Spleen (tissue), 11 donors: Measurements from ENCODE around the gene ADAMTSL1. TPM values are rescaled to one million over a fixed set of nuclear protein-coding genes. Genes with fewer than 3 reads are reported as not detected.

Experiments used
- DNase-seq: peaks from one replicate; pipeline ENCODE4 v3.0.0-alpha.2; 2020
- H3K27ac ChIP-seq, 8 donors: fragments of 200-600 bp; sonication (generic) in 7 of 8; 1 replicate in 4 of 8; 2 replicates in 4 of 8; pipeline versions ENCODE4 v1.5.0 to v1.8.0; 2016 to 2021; ENCODE audit warnings: inconsistent platforms in 4 of 8, mild to moderate bottlenecking in 4 of 8, moderate library complexity in 1 of 8
- H3K27me3 ChIP-seq, 7 donors: fragments of 200-600 bp; sonication (generic) in 6 of 7; replicated peaks in 1 of 7; 1 replicate in 4 of 7; 2 replicates in 3 of 7; pipeline versions ENCODE4 v1.5.0 to v1.8.0; 2016 to 2021; ENCODE audit warnings: inconsistent platforms in 3 of 7, mild to moderate bottlenecking in 1 of 7
- H3K36me3 ChIP-seq, 6 donors: fragments of 200-600 bp; sonication (generic) in 5 of 6; 1 replicate in 4 of 6; 2 replicates in 2 of 6; pipeline versions ENCODE4 v1.5.0 to v1.8.0; 2016 to 2021; ENCODE audit warnings: inconsistent platforms in 2 of 6
- H3K4me1 ChIP-seq, 6 donors: fragments of 200-600 bp; sonication (generic) in 5 of 6; 1 replicate in 3 of 6; 2 replicates in 3 of 6; pipeline versions ENCODE4 v1.5.0 to v1.8.0; 2016 to 2021; ENCODE audit warnings: inconsistent platforms in 3 of 6
- H3K4me3 ChIP-seq, 8 donors: fragments of 200-600 bp; sonication (generic) in 7 of 8; 1 replicate in 4 of 8; 2 replicates in 4 of 8; pipeline versions ENCODE4 v1.5.0 to v1.8.0; 2016 to 2021; ENCODE audit warnings: inconsistent platforms in 4 of 8, mild to moderate bottlenecking in 4 of 8, moderate library complexity in 2 of 8
- H3K9me3 ChIP-seq, 8 donors: fragments of 200-600 bp; sonication (generic) in 7 of 8; 1 replicate in 4 of 8; 2 replicates in 4 of 8; pipeline versions ENCODE4 v1.5.0 to v1.8.0; 2016 to 2021; ENCODE audit warnings: inconsistent platforms in 4 of 8
- CTCF ChIP-seq, 11 experiments: fragments of 200-600 bp in 7 of 11; fragments of 450-650 bp in 4 of 11; sonication (generic) in 4 of 11; IDR thresholded peaks in 8 of 11; conservative IDR thresholded peaks in 3 of 11; 1 replicate in 7 of 11; 2 replicates in 4 of 11; pipeline versions ENCODE4 v1.4.0 to v1.8.0; 2016 to 2021; ENCODE audit warnings: antibody characterized with exemption in 11 of 11, inconsistent platforms in 4 of 11, mild to moderate bottlenecking in 1 of 11
- POLR2A ChIP-seq, 3 donors: fragments of 450-650 bp; IDR thresholded peaks; one replicate each; pipeline ENCODE4 v1.5.1; 2017; ENCODE audit warnings: antibody characterized with exemption in 3 of 3, mild to moderate bottlenecking in 1 of 3
- POLR2AphosphoS5 ChIP-seq, 3 donors: sonication (generic); formaldehyde crosslinking; IDR thresholded peaks; one replicate each; pipeline ENCODE4 v1.5.1; 2017; ENCODE audit warnings: antibody characterized with exemption in 3 of 3
- WGBS, 5 donors: extraction: QIAGEN DNeasy Blood & Tissue Kit in 3 of 5; methylation state at CpG; one replicate each; pipeline versions ENCODE4 v1.1.5 to v1.1.7; 2013 to 2018; 5-methylcytosine and 5-hydroxymethylcytosine counted together
- intact Hi-C: fragments of 100-400 bp; cut with DNase I; formaldehyde crosslinking; loops from one replicate; pipeline ENCODE4 v1.15.0; 2023; ENCODE audit warnings: low total_unique reads
- polyA plus RNA-seq, 3 donors: library from polyadenylated mRNA; stranded (reverse); fragments of 200-250 nt; gene quantifications; one replicate each; pipeline ENCODE4 v1.2.1, GENCODE V29; 2013
- total RNA-seq, 7 donors: library from RNA; depleted of rRNA in 3 of 7; stranded (reverse); fragments of >200 nt in 3 of 7; fragmentation: NEBNext Ultra II Directional in 4 of 7; extraction: Animal tissue kit (Norgen Biotek cat#: 25700) in 4 of 7; gene quantifications; one replicate each; pipeline versions ENCODE4 v1.1.0 to v1.2.1, GENCODE V29; 2016 to 2021
- donor health status: healthy with polysubstance abuse.
- donor health status: DM: no; HTN: no; CAD: no; lungs with moderate emphysema.
- donor health status: DM: no; HTN: no; CAD: no.
- donor health status: Bipolar disorder and iron deficiency.
- donor health status: healthy.
- donor health status: DM: no; HTN: no; CAD: no.
- donor health status: DM: yes; HTN: yes; CAD: no.

Gene ADAMTSL1
- total and polyA plus RNA-seq, 10 donors = 0.35 to 5.3 (median 2.2) TPM

- WGBS, 5 donors = 83 to 90% (median 87%) methylated on average over 5 of the region's 5 CpGs
- intact Hi-C loops = no loop called here
- H3K4me3 ChIP-seq = no peak overlapping the region
- no peak for TF ChIP-seq CTCF (IDR thresholded peaks at IDR 0.05 in 8 of 11, conservative IDR thresholded peaks at IDR 0.05 in 3 of 11)
- no peak for TF ChIP-seq POLR2AphosphoS5 (IDR thresholded peaks at IDR 0.05)
- TF ChIP-seq POLR2A (IDR thresholded peaks at IDR 0.05) = no peak
- no peaks in the 10 kb centered on the region for H3K27me3 ChIP-seq
- DNase-seq = no peak
- no peak overlapping the region for H3K27ac ChIP-seq
- H3K4me1 ChIP-seq = no peaks in the 10 kb centered on the region
- no peaks in the 10 kb centered on the region for H3K36me3 ChIP-seq
- no peaks in the 10 kb centered on the region for H3K9me3 ChIP-seq
Observed at GRCh38 chr9:18822850-18823249, 348.9 kb downstream of the ADAMTSL1 start.

DNA sequence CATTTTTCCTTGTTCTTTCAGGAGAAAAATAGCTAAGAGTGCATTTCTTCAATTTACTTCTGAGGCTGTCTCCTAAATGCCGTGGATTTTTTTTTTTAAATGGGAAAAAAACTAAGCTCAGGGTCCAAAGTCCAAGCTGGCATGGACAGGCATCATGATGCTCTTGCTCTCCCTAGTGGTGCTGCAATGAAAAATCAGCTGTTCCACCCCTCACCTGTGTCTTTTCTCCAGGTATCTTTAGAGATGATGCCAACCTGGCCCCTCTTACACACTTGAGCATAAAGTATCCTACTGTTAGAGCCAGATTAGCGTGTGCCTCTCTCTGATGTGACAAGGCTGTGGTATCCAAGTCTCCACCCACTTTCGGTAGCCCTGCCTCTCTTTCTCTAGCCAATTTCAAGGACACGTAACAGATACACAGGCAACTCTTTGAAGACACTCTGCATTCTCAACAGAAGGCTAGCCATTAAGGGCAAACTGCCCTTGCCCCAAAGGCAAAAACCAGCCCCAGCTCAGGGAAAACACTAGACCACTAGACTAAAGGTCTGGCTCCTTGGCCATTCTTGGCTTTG, 350.2 kb downstream of the ADAMTSL1 start:
- DNase-seq = no peak

GRCh38 chr9:18825656-18826170, 351.8 kb downstream of the ADAMTSL1 start:
- Histone ChIP-seq H3K27me3 (no peaks in the 10 kb centered on the region), H3K27ac (no peak overlapping the region), H3K4me1 (no peaks in the 10 kb centered on the region), H3K9me3 (no peaks in the 10 kb centered on the region), H3K4me3 (no peak overlapping the region), H3K36me3 (no peaks in the 10 kb centered on the region)
- TF ChIP-seq CTCF (IDR thresholded peaks at IDR 0.05 in 8 of 11, conservative IDR thresholded peaks at IDR 0.05 in 3 of 11) (no peak), POLR2AphosphoS5 (IDR thresholded peaks at IDR 0.05) (no peak), POLR2A (IDR thresholded peaks at IDR 0.05) (no peak)
- intact Hi-C loops = no loop called here
- DNase-seq = no peak
- WGBS, 5 donors = 65 to 89% (median 87%) methylated on average over 3 of the region's 3 CpGs

More for the DNA sequence above, 350.2 kb downstream of the ADAMTSL1 start:
- 76 to 94% (median 89%) methylated on average over 4 of the region's 4 CpGs for WGBS, 5 donors
- H3K36me3 ChIP-seq = no peaks in the 10 kb centered on the region
- TF ChIP-seq CTCF (IDR thresholded peaks at IDR 0.05 in 8 of 11, conservative IDR thresholded peaks at IDR 0.05 in 3 of 11) = no peak
- TF ChIP-seq POLR2AphosphoS5 (IDR thresholded peaks at IDR 0.05) = no peak
- no peak for TF ChIP-seq POLR2A (IDR thresholded peaks at IDR 0.05)
- H3K9me3 ChIP-seq = no peaks in the 10 kb centered on the region
- no peaks in the 10 kb centered on the region for H3K4me1 ChIP-seq
- H3K27me3 ChIP-seq = no peaks in the 10 kb centered on the region
- intact Hi-C loops = no loop called here
- H3K27ac ChIP-seq = no peak overlapping the region
- H3K4me3 ChIP-seq = no peak overlapping the region

- no peaks in the 10 kb centered on the region for H3K4me1 ChIP-seq
- no peak overlapping the region for H3K4me3 ChIP-seq
- no peaks in the 10 kb centered on the region for H3K36me3 ChIP-seq
- intact Hi-C loops = no loop called here
- no peak overlapping the region for H3K27ac ChIP-seq
- TF ChIP-seq POLR2AphosphoS5 (IDR thresholded peaks at IDR 0.05) (no peak), POLR2A (IDR thresholded peaks at IDR 0.05) (no peak), CTCF (IDR thresholded peaks at IDR 0.05 in 8 of 11, conservative IDR thresholded peaks at IDR 0.05 in 3 of 11) (no peak)
- WGBS, 5 donors = 82 to 98% (median 93%) methylated on average over 6 of the region's 6 CpGs
- no peaks in the 10 kb centered on the region for H3K9me3 ChIP-seq
- no peaks in the 10 kb centered on the region for H3K27me3 ChIP-seq
- no peak for DNase-seq
Observed at GRCh38 chr9:18826248-18826647, 352.3 kb downstream of the ADAMTSL1 start.
